Activated CD4-positive, alpha-beta T cell treated with anti-CD3 and anti-CD28 coated beads, Interleukin-2, amount 50 U/mL, for 4 hours (primary cell): ENCODE results near the gene TNS1.

Experiments
- DNase-seq, 2 experiments: peaks; one replicate each; pipeline ENCODE4 v3.0.0-alpha.2; 2020

The TNS1 gene

DNA sequence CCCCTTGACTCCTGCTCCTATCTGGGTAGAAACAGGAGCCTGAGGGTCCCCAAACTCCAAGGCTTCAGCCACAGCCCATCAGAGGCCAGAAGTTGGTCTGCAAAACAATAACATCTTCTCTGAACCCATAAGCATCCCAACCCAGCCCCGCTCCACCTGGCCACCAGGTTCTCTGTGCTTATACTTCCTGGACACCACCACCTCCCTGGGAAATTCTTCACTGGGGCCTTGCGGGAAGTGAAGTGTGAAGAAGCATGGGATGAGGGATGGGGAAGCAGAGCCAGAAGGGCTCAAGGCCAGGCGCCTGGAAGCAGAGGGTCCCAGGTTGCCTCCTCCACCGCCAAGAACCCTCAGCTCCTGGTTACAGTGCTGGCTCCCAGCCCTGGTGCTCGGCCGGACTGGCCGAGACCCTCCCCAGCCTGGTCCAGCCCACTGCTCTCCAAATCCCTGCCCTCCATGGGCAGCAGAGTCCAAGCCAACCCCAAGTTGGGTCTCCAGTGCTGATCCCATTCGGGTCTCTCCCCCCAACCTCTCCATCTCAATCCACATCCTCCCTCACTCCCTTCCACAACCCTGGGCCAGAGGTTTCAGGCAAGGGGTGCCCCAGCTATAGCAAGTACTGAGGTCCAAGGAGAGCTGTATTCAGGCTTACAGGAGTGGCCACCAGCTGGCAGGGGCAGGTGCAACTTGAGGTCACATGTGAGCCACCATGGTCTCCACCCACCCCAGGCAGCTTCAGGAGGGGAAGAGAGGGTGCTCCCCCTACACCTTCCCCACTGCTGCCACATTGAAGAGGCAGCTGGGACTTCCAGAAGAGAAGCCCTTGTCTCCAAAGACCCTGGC lies 60.7 kb downstream of the TNS1 start:
- no peak for DNase-seq

DNA sequence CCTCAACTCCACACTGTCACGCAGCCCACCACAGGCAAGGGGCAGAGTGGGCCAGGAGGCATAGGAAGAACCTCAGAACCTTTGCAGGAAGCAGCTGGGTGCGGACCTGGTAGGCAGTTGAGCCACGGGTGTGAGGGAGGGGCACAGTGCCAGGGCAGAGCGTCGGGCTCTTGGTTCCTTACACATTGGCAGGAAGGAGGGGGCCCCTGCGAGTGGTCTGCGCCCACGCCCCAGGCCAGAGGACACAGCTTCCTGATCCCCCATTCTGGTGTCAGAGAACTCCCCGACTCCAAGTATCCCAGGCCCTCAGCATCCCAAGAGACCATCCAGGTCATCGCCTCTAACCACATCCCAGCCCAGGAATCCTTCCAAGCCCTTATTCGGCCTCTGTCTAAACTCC lies 61.5 kb downstream of the TNS1 start:
- DNase-seq = no peak

DNA sequence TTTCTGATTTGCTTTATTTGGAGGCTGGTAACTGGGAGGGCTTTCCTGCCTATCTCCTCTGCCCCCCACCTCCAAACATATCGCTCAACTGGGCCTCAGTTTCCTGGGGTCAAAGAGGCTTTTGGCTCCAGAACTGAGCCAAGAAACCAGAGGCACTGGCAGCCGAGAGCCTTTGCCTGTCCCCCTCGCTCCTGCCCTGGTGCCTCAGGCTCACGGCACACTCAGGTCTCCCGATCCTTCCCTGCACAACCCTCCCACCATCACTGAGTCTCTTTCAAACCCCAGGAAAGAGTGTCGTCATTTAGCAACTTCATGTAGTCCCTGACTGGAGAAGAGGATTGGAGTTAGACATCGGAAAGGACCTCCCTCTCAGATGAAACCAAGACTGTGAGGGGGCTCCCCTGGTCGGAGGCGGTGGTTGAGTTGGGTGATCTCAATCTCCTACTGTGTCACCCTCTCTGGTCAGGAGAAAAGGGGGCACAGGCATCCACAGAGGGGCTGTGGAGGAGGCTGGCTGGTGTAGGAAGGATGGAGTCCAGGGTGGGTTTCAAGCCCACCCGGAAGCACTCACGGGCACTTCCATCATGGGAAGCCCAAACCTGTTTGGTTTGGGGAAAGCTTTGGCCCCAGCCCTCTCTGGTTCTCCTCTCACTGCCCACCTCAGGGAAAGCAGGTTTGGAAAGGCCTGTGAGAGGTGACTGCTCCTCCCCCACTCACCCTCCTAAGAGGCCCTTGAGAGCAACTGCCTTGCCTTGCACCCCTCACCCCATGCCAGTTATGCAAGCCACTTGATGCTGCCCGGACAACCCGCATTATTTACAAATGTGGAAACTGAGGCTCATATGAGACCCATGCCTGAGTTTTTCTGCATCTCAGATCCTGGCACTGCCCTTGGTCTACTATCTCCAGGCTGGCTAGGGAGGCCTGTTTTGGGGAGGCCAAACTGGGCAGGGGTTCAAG lies 62.3 kb downstream of the TNS1 start:
- DNase-seq = no peak

DNA sequence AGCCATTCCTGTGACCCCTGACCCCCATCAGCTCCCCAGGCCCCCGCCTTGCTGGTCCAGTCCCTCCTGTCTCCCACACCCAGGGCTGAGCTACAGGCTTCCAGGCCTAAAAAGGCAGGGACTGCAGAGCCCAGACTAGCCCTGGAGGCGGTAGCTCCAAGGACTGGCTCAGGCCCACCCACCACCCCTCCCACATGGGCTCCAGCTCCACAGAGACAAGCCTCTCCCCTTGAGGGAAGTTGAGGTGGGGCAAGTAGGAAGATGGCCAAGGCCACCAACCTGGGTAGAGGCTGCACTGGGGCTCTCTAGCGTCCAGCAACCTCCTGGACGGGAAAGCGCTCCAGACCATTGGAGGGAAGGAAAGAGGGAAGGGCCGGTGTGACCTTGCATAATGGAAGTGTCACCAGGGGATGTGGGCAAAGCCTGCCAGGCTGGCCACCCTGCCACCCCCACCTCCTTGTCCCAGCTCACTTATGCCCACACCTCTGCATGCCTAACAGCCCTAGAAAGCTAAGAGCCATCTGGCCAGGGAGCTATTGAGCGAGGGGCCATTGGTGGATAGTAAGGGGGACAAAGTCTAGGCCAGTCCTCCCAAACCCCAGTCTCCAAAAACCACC lies 63.1 kb downstream of the TNS1 start:
- no peak for DNase-seq

DNA sequence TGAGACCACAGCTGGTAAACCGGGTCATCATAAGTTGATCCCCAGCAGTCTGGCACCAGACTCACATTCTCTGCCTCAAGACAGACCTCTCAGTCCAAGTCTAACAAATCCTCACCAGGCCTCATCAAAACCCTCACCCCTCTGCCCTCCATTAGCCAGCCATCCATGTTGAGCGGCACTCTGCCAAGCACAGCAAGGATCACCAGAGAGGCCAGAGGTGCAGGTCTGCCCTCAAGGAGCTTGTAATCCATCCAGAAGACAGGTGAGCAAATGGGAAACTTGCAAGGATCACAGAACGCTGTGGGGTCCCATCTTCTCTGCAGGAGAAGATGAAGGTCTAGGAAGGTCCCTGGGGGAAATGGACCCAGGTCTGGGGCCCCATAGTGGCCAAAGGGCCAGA lies 63.6 kb downstream of the TNS1 start:
- DNase-seq = no peak

DNA sequence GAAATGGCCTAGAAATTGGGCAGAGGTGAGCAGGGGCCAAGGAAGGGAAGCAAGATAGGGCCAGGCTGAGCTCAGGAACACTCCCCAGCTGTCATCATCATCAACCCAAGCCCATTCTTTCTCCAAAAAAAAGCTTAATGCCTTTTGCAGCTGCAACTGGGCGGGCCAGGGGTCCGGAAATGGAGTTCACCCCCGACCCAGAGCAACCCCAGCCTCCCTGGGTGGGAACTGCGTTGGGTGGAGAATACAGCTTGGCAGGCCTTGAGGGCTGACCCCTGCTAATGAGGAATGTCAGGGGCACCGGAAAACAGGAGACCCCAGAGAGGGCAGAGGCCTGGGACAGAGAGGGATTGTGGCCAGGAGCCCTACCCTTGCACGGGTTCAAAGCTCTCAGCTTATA lies 64.8 kb downstream of the TNS1 start:
- no peak for DNase-seq

DNA sequence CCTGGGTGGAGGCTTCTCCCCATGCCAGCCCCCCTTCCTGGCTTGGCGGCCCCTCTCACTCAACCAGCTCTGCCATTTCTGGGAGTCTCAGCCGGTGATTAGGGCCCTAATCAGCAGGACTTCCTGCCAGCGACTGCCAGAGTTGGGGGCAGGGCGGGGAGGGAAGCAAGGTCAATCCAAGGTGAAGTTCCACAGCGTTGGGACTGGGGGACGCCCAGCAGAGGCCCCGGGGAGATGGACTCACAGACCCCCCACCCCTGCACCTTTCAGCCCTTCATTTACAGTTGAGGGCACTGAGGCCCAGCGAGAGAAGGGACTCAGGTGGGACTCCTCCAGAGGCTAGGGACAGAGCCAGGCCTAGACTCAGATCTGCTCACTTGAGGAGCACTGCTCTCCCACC lies 65.3 kb downstream of the TNS1 start:
- DNase-seq = no peak

DNA sequence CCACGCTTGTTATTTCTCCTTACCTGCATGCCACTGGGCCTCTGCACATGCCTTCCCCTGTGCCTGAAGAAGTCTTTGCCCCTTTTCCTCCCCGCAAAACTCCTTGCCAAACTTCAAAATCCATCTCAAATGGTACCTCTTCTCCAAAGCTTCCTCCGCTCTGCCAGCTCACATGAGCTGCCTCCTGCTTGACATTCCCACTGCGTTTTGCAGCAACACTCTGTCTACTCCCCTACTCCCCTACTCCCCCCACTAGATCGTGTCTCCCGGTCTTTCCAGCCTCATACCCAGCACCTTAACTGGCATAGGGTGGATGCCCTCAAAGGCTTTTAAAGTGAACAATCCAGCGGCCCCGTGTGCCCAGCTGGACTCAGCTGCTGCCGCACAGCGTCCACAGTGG lies 65.8 kb downstream of the TNS1 start:
- DNase-seq = no peak

DNA sequence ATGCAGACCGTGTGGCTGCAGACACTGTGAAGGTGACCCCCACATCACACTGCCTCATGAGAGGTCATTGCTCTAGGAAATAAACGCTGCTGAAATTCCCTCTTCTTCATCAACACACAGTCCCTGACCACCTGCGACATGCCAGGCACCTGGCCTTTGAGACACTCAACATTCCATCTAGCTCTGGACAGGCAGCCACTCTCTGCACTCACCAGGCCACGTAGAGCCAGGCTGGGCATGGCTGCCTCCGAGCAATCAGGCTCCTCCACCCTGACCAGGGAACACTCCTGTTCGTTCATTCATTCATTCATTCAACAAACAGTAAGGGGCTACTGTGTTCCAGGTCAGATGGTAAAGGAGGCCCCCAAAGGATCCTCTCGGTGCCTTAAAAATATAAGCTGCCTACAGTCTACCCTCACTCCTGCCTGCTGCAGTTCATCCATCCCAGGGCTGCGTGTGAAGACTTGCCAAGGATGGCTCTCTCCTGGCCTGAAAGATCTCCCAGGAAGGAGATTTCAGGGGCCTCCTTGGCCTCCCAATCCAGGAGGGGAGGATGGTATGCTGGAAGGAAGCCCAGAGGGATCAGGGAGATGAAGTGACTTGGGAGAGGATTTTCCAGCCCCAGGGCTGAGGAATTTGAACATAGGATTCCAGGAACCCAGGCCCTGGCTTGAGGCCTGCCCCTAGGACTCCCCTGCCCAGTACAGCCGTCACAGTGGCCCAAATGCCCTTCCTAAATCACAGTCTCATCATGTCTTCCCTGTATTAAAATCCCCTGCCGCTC lies 66.7 kb downstream of the TNS1 start:
- no peak for DNase-seq

DNA sequence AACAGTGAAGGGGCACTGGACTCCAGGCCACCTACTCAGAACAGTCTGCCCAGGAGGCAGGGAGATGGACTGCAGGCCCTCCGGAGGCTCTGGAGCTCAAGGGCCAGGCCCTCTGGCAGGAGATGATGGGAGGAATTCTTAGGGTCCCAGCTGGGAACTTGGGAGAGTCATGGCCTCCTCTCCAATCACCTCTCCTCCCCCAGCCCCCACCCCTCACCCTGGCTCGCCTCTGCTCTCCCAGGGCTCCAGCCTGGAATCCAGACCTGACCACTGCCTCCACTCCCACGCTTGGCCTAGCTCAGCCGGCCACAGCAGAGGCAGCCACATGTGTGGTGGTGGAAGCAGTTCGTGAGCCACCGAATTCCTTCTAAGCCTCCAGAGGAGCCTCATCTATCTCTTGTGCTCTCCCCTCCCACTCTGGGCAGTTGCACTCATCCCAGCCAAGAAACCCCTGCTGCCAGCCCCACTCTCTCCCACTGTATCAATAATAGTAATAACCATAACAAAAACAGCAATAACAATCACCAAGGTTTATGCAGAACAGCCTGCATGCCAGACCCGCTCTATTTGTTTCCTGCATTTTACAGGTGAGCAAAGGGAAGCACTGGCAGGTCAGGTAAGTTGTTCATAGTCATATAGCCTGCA lies 67.4 kb downstream of the TNS1 start:
- no peak for DNase-seq

DNA sequence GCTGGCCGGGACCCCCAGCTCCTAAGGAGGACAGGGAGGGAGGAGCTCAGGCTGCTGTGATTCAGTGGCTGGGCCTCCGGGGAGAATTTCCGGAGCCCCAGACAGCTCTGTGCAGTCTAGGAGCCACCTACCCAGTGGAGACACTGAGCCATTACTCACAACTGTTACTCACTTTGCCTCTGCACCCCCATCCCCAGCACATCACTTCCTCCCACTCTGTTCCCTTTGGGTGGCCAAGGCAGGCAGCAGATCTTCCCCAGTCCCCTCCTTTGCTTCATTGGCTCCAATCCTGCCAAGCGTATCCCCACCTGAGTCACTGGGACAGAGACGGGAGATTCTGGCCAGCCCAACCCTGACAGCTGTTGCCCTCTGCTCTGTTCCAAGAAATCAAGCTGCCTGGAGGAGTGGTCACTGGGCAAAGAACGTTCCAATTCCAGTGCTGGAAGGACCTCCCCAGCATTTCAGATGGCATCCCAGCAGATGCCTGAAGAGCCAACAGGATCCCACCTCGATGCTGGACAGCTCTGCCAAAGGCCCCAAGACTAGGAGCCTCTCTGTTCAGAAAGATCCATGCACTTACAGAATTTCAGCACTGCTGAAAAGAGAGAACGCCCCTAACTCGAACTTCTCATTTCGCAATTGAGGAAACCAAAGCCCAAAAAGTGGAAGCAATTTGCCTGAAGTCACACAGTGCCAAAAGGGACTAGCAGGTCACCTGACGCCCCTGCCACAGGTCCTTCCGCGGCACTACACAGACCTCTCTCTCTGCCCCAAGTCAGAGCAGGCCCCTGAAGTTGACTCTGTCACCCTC lies 68.3 kb downstream of the TNS1 start:
- DNase-seq = no peak

DNA sequence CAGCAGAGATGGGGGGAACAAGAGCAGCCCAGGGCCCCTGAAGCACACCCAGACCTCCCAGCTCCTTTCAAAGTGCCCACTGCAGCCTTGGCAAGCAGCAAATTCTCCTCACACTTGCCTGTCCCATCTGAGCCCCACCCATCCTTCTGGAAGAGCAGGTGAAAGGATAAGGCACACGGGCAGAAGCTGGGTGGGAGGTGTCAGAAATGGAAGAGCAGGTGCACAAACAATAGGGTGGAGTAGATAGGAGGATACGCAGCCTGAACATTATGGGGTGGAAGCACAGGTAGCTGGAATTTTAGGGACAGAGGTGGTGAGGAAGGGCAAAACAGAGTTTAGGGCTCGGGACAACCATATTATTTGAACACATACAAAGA lies 69.2 kb downstream of the TNS1 start:
- no peak for DNase-seq

DNA sequence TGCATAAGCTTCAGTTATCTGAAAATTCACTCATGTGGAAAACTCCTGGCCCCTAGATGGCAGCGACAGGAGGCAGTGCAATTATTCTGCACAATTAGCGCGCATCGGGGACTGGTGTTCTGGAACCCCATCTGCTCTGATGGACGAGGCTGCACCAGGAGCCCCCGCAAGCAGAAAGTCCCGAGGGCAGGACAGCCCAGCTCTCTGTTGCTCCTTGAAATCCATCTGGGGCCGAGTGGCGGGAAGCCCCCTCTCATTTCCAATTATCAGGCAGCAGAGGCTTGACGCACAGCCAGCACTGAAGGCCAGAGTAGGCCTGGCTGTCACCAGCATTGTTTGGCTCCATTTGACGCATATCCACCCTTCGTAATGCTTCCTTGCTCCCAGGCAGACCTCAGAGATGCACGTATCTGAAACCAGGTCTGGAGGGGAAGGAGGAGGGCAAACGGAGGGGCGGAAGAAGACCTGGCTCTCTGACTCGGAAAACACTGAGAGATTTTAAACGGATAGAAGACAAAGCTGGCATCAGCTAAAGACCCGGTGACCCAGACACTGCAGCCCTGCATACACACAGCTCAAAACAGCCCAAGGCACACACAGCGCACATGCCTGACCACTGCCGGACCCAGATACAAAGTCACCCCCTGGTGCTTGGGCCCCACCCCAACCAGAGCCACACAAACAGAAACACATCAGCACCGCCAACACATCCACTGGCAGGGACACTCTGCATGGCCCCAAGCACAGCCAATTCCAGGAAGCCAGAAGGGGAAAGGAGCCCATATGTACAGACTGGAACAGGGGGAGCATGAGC lies 69.8 kb downstream of the TNS1 start:
- no peak for DNase-seq

DNA sequence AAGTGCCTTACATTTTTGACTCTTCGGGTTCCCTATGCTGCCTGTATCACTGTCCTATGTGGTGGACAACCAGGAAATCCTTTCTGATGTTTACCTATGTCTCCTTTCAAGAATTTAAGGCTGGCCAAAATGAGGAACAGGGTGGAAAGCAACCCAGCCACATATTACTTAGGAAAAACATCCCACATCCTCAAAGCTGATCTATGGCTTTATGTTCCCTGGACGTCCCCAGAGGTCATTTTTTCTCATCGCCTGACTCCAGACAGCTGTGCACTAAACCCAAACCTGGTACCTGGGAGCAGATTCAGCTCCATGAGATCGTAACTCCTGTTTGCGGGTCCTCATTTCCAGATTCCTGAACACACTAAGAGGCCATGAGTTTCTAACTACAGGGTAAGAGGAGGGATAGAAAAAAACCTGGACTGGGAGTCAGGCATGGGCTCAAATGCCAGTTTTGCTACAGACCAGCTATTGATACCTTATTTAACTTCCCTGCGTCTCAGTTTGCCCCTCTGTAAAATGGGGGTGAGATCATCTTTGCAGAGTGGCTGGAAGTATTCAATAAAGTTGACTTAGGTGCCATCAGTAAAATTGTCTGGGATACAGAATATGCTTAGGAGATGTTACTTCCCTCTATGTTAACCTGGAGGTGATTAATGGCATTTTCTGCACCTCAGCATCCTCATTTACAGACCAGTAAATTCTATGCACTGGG lies 70.8 kb downstream of the TNS1 start:
- DNase-seq = no peak

DNA sequence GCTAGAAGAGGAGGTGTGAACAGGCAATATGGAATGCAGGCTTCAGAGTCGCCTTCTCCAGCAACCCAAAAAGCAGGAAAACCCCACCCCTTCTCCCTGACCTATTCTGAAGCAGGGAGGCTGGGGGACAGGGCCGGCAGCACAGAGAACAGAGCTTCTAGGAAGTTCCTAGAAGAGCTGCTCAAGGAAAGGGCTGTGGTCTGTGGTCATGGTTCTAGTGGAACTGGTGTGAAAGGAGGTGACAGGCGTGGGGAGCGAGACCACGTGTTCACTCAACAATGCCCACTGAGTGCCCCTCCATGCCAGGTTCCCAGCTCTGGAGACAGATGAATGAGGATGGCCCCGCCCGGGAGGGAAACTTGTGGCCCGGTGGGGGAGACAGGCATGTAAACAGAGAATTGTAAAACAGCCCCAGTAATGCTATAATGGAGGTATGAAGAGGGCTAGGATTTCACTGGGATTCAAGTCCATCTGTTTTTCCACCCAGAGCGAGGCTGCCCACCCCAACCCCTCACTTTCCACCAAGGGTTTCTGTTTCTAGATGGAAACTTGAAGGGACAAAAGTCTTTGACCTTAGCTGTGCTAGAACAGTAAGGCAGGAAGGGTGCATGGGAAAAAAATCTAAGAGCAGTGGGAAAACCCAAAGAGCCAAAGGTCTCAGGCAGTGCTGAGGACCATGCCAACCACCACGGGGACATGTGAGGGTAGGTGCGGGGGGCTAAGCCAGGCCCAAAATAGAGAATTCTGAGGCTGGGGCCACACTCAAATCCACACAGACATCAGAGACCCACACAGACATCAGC lies 71.8 kb downstream of the TNS1 start:
- DNase-seq = no peak

DNA sequence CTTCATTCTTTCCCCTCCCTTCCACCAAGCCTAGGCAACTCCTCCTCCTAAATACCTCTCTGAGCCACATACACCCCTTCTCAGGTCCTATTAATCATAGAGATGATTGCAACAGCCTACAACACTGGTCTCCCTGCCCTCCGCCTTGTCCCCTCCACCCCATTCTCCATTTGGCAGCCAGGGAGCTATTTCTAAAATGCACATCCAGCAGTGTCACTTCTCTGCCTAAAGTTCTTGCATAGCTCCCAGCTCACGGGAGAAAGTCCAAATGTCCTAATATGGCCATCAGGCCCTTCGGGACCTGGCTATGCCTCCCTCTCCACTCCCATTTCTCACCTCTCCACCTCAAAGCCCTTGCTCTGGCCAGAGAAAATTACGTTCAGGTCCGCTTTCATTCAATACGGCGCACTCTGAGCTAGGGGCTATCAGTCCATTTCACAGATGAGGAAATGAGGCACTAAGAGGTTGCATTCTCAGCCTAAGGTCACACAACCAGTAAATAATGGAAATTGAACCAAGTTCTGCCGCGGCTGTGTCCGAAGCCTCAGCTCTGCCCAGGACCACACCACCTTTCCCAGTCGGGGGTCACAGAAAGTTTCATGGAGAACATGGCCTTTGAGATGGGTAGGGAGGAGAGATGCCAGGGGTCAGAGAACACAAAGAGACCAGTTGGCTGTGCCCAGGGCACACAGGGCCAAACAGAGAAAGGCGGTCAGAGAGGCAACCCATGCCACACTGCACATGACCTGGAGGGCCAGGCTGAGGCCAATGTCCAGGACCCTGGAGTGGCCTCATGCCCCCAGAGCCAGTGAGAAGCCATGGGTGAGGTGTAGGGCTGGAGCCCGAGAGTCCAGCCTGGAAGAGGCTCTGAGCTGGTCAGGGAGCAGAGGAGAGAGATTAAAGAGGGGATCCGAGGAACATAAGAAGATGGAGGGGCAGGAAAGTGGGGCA lies 72.8 kb downstream of the TNS1 start:
- no peak for DNase-seq

DNA sequence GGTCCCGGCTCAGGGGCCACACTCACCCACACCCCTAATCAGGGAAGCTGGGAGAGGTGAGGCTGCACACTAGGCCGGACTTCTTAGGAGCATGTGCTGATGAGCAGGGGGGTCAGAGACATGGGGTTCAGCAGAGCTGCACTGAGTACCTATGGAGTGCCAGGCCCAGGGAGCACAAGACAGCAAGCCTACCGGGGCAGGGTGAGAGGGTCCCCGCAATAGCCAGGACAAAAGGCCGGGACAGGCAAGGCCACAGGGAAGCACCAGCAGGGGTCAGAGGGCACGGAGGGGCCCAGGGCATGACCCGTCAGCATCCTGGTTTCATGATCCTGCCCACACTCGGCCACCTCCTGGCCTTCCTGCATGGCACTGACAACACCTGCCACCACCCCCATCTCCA lies 73.5 kb downstream of the TNS1 start:
- no peak for DNase-seq
